GM19395 (cell line): ENCODE results near the gene FAM111A.

Source experiments
- ATAC-seq: cut with Tn5 transposase; IDR thresholded peaks from one replicate; pipeline ENCODE4 v1.9.1; 2021; ENCODE audit warnings: mild to moderate bottlenecking, moderate library complexity; ENCODE audit not compliant: unreplicated experiment

FAM111A gene

DNA sequence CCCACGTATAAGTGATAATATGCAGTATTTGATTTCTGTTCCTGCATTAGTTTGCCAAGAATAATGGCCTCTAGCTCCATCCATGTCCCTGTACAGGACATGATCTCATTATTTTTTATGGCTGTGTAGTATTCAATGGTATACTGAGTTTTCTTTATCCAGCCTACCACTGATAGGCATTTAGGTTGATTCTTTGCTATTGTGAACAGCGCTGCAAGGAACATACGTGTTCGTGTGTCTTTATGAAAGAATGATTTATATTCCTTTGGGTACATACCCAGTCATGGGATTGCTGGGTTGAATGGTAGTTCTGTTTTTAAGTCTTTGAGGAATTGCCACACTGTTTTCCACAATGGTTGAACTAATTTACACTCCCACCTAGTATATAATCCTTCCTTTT is 1.5 kb upstream of the FAM111A start:
- no peak for ATAC-seq

DNA sequence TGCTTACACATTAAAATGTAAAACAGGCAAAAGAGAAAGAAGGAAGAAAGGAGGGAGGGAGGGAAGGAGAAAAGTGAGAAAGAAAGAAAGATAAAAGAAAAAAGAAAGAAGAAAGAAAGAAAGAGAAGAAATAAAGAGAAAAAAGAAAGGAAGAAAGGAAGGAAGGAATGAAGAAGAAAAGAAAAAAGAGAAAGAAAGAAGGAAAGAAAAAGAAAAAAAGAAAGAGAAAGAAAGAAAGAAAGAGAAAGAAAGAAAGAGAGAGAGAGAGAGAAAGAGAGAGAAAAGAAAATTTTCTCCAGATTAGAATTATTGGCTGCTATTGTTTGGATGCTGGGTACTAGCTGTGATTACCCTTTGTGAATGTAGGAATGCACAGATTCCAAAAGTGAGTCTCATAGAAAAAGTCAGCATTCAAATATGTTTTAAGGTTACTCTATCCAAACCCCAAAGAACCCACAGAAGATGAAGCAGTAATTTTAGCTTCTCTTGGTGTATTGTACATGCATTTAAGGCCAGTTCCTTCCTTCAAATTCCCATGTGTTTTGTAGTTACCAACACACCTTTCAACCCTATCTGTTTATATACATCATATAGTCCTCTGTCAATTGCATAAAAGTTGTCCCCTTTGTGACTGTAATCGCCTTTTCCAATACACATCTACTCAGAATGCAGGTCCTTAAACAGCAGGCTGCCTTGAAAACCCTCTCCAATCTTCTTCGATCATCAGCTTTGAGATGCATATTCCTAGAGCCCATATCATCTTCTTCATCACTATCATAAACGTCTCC is 789 bp upstream of the FAM111A start:
- ATAC-seq: peak; percentile 4

DNA sequence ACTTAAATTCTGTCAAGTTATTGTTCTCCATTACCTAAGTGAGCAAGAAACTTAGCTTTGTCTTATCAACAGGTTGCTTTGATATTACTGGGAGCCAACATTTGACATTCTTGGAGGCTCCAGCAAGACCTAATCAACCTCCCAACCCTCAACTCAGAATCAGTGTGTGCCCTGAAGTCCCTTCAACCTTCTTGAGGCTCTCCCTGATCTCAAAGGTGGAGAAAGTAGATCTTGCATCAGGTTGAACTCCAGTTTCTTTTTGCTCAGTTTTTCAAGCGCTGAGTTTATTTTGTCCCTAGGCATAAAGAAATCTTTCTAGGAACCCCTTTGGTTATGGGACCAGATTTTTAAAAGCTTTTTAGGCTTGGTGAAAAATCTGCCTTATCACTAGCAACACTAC is 1.4 kb downstream of the FAM111A start:
- no peak for ATAC-seq

DNA sequence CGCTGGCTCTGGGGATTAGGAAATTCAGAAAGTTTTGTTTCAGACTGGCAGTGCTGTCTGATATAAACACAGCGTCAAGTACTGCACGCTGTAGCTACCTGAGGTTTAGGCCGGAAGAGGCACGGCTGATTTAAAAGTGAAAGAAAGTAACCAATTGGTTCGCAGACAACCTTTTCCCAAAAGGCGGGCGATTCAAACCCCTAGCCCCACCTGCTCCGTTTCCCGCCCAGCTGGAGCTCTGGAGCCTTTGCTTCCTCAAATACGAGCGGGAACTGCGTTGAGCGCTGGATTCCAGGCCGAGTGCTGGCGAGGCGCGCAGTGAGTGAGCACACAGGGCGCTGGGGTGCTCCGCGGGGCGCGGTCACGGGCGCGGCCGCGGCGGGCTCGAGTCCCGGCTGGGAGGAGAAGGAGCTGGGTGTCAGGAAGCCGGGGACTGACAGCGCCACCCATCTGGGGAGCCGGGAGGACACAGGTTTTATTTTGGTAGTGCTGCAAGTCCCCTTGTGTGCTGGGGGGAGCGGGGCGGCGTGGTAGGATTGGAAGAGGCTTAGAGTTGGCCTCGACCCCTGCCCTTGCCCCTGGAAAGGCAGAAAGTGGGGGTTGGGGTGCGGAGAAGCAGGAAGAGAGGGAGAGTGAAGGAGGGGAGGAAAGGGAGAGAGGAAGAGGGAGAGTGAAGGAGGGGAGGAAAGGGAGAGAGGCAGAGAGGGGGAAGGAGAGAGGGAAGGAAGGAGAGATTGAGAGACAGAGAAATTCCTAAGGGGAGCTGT is 2.1 kb downstream of the FAM111A start:
- peak; percentile 69 for ATAC-seq

DNA sequence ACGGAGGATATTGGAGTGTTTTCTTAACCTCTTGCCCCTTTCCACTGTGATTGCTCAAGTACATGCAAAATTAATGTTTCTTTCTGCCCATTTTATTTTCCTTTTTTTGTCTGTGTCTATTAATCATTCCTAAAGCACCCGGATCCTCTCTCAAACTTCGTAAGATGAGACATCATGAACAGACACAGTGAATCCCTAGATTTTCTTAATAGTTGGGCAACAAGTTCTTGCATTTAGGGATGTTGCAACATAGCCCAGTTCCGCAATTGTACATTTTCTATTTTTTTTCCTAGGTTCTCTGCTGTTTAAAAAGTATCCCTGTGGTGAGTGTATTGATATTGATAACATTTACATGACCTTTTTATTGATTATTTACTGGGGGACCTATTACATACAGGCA is 2.9 kb downstream of the FAM111A start:
- ATAC-seq: no peak

DNA sequence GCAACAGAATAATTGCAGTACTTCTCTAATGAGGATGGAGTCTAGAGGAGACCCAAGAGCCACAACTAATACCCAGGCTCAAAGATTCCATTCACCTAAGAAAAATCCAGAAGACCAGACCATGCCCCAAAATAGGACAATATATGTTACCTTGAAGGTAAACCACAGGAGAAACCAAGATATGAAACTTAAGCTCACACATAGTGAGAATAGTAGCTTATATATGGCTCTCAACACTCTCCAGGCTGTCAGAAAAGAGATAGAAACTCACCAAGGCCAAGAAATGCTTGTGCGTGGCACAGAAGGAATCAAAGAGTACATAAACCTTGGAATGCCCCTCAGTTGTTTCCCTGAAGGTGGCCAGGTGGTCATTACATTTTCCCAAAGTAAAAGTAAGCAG is 9.1 kb downstream of the FAM111A start:
- peak; percentile 56 for ATAC-seq

DNA sequence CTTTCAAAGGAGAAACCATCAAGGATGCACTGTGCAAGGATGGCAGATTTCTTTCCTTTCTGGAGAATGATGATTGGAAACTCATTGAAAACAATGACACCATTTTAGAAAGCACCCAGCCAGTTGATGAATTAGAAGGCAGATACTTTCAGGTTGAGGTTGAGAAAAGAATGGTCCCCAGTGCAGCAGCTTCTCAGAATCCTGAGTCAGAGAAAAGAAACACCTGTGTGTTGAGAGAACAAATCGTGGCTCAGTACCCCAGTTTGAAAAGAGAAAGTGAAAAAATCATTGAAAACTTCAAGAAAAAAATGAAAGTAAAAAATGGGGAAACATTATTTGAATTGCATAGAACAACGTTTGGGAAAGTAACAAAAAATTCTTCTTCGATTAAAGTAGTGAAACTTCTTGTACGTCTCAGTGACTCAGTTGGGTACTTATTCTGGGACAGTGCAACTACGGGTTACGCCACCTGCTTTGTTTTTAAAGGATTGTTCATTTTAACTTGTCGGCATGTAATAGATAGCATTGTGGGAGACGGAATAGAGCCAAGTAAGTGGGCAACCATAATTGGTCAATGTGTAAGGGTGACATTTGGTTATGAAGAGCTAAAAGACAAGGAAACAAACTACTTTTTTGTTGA is 9.8 kb downstream of the FAM111A start:
- peak; percentile 88 for ATAC-seq

DNA sequence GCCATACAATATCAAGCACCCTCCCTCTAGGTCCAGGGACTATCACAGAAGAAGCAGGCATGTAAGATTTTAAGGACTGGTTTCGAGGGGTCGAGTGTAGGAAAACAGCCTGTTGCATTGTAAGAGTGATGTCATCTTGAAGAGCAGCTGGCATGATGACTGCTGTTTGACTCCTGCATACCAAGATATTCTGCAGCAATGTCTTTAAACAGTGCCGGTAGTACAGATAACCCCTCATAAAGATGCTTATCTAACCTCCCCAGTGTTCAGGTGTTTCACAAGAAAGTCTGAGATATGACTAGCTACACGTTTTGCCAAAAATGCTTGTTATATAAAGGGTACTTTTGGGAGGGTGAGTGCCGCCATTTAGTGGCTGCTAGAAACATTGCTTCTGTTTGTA is 12.0 kb downstream of the FAM111A start:
- no peak for ATAC-seq

DNA sequence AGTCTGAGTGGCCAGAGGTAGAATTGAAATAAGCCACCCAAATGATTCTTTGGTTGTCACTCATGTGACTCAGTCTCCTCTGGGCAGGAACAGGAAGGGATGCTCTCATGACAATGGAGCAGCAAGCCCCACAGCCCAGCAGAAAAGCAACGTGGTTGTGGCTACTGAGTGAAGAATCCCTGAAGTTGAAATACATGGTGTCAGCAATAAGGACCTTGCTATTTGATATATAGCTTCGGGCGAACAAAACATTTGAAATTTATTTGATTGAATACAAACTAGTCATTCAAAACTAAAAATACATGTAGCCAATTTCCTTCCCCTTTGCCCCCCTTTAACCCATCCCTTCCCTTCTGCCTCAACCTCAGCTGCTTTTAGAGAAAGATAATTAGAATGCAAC is 14.8 kb downstream of the FAM111A start:
- ATAC-seq: no peak

DNA sequence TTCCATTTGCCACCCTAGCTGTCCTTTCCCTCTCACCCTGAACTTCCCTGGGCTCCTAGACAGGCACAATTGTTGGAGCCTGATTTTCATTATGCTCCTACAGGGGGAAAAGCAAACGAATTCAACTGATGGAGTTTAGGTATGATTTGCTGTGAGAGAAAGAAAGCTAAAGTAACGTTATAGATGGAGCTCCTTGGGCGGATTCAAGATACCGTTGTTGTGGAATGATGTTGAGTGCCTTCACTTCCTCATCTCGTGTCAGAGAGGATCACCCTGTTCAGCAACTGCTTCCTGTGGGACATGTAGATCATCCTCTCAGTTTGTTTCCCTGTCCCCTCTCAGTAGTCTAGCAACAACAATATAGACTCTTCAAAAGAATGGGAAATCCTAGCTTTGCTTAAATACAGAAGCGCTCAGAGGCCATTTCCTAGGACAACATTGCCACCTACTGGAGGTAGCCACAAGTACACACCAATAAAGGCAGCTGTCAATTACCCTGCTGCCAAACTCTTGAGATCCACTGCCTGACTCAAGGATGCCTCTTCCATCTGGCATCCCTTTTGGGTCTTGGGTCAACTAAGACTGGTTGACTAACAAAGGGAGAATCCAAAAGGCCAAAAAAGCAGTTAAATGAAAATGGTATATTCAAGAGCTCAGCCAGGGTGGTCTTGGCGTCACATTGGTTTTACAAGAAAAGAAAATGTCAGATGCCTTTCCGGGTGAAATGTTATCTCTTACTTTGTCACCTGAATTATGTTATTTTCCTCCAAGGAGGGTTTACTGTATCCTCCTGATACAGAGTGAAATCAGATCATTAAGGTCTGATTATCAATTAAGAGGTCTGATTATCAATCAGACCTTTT is 15.8 kb downstream of the FAM111A start:
- ATAC-seq: peak; percentile 95

DNA sequence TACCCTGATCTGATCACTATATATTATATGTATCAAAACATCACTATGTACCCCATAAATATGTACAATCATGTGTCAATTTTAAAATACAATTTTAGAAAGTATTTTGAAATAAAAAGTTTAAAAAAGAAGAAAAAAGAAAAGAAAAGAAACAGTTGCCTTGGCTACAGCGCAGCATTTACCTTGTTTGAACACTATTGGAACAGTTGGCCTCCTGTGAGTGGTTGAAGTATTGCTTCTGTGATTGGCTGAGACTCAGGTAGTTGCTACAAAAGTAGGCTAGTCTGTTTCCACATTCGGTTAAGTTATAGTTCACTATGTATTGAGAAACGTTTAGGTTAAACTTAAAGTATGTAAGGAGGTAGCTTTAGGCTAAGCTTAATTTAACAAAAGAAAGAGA is 21.4 kb downstream of the FAM111A start:
- no peak for ATAC-seq

DNA sequence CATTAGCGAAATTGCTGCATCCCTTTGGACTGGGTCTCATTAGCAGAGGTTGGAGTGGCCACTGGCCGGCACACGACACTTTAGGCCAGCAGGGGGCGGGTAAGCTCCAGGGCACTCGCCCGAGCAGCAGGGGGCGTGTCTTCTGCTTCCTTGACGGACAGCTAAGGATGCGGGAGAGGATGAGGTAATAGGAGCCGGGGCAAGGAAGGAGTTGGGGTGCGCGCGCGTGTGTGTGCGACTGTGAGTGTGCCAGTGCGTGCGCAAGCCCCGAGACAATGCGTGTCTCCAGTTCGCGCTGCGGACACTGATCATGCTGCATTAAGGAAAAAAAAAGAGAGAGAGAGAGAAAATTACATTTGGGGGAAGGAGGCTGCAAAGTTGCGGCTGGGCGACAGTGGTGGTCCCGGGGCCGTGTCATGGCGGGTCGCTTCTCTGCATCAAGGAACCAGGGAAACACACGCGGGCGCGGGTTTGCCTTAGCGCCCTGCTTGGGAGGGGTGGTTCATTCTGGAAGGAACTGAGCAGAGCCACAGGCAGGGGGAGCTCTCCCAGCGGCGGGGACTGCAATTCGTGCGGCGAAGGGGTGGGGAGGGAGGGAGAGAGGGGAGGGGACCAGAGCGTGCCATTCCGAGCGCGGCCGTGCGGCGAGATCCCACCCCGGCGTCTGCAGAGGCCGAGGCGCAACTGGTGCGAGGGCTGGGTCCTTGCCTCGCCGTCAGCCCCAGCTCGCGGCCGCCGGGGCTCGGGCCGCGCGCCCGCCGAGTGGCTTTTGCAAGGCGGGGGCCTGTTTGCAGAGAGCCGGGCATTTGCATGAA is 29.1 kb downstream of the FAM111A start, which contains the start of gene DTX4:
DTX4 (plus strand) TSS at position 625 of the 815 bp plus-strand sequence. CDS start 464 bp downstream, outside the sequence.
- ATAC-seq: peak; percentile 78

DNA sequence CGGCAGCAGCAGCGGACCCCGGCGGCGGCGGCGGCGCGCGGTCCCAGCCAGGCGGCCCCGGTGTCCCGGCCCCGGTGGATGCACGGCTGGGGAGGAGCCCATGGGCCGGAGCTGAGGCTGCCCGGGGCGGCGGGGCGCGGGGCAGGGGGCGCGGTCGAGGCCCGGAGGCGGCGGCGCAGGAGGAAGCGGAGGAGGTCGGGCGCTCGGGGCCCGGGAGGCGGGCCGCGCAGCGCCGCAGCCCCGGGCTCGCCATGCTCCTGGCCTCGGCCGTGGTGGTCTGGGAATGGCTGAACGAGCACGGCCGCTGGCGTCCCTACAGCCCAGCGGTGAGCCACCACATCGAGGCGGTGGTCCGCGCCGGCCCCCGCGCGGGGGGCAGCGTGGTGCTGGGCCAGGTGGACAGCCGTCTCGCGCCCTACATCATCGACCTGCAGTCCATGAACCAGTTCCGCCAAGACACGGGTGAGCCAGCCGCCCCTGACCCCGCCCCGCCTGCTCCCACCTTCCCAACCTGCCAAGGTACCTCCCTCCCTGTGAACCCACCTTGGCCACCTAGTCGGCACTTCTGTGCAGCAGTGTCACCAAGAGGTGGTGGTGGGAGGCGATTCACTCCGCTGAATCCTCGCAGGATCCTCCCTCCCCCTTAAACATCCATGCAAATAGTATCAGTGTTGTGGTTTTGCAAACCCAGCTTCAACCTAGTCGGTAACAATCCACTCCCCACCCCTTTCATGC is 29.9 kb downstream of the FAM111A start:
- peak; percentile 43 for ATAC-seq

DNA sequence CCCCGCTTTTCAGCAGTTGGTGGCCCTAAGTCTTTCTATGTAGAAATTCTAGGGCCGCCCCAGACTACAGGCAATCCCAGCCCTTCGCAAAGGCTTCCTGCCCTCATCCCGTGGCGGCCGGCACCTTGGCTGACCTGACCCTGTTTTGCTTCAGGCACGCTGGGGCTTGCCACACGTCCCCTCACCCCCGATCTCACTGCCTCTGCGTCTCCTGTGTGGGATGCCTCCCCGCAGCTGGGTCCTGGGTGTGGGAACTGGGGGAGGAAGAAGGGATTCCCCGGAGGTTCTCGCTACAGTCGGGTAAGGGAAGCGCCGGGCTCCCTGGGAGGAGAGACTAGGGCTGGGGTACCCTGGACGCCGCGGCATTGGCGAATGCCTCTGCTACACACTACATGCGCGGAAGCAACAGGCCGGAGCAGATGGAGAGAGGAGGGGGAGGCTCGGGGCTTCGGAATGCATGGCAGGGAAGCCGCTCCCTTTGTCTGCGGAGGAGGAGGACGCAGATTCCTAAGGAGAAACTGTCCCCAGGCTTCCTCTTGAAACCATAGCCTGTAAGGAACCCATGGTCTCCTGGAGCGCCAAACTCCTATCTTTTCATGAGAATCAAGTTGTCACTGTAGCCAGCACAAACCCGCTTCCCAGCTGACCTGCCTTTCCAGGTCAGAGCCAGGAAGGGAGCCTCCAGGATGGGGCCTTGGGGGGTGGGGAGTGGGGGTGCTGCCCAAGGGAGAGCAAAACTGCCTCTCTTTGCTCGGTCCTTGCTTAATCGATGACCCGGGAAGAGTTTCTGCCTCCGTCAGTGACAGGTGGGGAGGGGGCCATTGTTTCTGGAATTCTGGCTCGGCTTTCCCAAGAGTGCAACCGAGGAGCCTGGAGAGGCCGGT is 30.7 kb downstream of the FAM111A start:
- ATAC-seq: peak; percentile 2

DNA sequence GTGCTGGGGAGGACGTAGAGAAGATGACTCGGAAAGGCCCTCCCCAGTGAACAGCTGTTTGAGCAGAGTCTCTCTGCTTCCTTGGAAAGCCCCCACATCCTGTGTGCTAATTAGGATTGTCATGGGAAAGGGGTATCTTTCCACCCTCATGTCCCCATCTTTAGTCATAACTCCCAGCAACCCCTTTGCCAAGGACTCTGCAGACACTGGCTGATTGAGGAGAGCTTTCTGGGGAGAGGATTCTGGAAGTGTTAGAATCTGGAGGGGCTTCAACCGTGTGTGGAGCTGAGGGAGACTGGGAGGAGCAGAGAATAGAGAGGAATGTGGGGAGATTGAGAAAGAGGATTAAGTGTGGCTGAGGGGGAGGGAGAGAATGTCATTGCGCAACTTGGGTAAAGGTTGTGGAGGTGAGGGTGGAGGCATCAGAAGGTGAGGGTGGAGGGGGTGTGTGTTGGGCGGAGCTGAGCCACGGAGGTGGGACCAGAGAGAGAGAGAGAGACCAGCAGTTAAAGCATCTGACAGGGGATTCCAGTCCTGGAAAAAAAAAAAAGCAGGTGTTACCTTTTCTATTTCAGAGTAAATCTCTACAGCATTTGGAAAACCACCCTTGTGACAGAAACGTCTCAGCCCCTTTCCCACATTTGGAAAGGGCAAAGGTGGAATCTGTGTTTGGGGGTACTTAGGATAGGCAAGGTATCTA is 31.5 kb downstream of the FAM111A start:
- ATAC-seq: no peak

DNA sequence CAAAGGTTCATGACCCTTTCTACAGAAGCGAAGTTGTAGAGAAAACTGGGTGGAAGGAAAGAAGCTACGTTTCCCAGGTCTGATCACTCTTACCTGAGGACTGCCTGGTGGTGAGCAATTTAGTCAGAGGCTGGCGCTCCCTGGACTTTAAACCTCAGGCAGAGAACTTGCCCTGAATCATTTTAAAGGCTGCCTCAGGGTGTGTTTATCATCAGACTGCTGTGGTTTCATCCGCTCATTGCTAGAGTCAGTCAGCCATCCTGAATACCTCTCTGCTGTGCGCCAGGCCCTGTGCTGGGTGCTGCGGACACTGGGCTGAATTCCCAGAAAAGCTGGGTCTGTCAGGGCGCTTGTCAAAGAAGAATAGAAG is 32.0 kb downstream of the FAM111A start:
- no peak for ATAC-seq

DNA sequence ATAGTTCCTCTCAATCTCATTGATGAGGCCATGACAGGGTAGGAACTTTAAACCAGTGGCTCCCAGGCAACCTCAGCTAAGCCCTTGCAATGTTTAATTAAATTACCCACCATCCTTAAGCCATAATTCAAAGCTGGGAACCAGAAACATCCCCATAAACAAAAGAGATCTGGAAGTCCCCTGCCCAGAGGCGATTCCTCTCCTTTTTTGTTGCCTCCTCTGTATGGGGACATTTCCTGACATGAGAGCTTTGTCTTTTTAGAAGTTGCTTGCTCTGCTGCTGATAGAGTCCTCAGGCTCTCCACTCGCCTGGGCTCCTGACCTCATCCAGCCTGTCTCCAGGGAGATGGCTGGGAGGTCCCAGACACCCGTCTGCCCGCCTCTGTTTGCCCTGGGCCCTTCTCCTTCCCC is 32.4 kb downstream of the FAM111A start:
- no peak for ATAC-seq

DNA sequence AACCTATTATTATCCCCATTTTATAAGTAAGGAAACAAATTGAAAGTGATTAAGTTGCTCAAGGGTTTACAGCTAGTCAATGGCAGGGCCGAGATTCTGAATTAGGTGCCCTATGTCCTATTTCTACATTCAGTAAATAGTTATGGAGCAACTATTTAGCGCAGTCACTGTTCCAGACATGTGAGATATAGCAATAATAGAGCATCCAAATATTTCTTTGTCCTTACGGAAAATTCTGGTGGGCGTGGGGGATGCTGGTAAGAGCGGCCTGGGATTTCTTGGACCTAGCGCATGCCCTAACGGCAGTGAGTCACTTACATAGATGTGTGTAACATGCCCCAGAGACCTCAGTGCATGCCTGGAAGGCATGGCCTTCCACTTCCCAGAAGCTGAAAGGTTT is 33.7 kb downstream of the FAM111A start:
- ATAC-seq: no peak
